Measurements from ENCODE around the gene CCM2.

DNA sequence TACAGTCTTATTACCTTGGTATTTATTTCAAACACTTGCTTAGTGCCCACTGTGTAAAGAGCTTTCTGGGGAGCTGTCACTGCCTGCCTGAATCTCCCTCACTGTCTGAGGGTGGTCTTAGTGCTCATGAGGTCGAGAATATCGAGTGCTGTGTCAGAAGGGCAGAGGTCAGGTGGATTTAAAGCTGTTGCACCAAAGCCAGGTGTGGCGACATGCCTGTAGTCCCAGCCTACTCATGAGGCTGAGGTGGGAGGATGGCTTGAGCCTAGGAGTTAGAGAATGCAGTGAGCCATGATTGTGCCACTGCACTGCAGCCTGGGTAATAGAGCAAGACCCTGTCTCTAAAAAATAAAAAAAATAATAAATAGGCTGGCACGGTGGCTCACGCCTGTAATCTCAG lies 20.9 kb downstream of the CCM2 start:
- no peak for TF ChIP-seq POLR2AphosphoS5 (IDR thresholded peaks at IDR 0.05)
- TF ChIP-seq POLR2A (IDR thresholded peaks at IDR 0.05): no peak
